ENCODE measurements around the gene TRPC4.

- TF ChIP-seq CTCF (conservative IDR thresholded peaks at IDR 0.05; ENCODE audit: low read depth, low read length) (no peak), EZH2 (IDR thresholded peaks at IDR 0.05; ENCODE audit: low read length, unreplicated experiment) (no peak)
These were observed 120.7 kb downstream of the TRPC4 start for GRCh38 chr13:37748913-37749312.
